Left colon (tissue), 2 donors: ENCODE data around the gene PNCK. TPM values are rescaled to one million over a fixed set of nuclear protein-coding genes. Genes with fewer than 3 reads are reported as not detected.
"Not testable (repeated sequence)": the region's sequence is repeated elsewhere in the genome, so short reads cannot be mapped to it uniquely, and the experiment has no call there.

ENCODE experiments used
- ATAC-seq: fragments of 200-7000 bp; cut with Tn5 transposase; one replicate; pipeline ENCODE4 v1.9.1; 2020; ENCODE audit warnings: mild to moderate bottlenecking, moderate library complexity
- DNase-seq, 2 donors: peaks; one replicate each; pipeline ENCODE4 v3.0.0-alpha.2; 2020
- intact Hi-C, 2 donors: fragments of 100-400 bp; cut with DNase I in 1 of 2; cut with micrococcal nuclease in 1 of 2; formaldehyde crosslinking; loops; one replicate each; pipeline versions ENCODE4 v1.11.2 to v1.14.0; 2022; cut with DNase I, micrococcal nuclease
- long read RNA-seq: library from polyadenylated mRNA; unstranded; transcript quantifications from one replicate; pipeline ENCODE4 v2.0.0, GENCODE V29; 2021
- total RNA-seq, 2 donors: library from RNA; stranded (reverse); fragmentation: NEBNext Ultra II Directional; extraction: Animal tissue kit (Norgen Biotek cat#: 25700); gene quantifications; one replicate each; pipeline ENCODE4 v1.2.1, GENCODE V29; 2021
- donor health status: DM: no; HTN: no; CAD: no.
- donor health status: DM: yes; HTN: yes; CAD: no.

PNCK gene
- 10 to 100 TPM in 1 of 2 donors, 1 to 10 TPM in 1; 1.1 to 14.2 TPM for total RNA-seq
- long read RNA-seq: 0 reads

- no peak for ATAC-seq
- no peak for DNase-seq
- intact Hi-C loops: no loop called here
Observed at GRCh38 chrX:153673428-153674218, at the start of gene PNCK. PNCK (minus strand) TSS chrX:153673813; CDS start chrX:153673076, 737 bp downstream.

- DNase-seq (no peak), ATAC-seq (no peak)
- intact Hi-C loops: no loop called here
Observed at GRCh38 chrX:153722704-153723350, 49.2 kb upstream of the PNCK start.

DNA sequence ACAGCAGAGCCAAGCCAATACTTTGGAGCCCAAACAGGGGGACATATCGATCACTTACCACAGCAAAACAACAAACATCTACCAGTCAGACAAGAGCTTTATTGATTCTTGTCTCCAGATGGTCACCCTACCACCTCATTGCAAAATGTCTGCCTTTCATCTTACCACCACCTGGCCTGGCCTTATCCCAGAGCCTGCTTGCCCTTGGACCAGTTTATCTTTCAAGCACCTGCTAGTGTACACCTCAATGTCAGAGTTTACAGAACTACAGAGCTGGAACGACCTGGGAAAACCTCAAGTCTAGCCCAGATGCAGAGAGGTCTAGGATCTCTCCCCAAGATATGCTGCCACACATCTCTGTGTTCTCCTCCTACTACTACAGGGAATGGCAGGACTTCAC is 46.1 kb upstream of the PNCK start:
- no peak for DNase-seq
- intact Hi-C loops: no loop called here

DNA sequence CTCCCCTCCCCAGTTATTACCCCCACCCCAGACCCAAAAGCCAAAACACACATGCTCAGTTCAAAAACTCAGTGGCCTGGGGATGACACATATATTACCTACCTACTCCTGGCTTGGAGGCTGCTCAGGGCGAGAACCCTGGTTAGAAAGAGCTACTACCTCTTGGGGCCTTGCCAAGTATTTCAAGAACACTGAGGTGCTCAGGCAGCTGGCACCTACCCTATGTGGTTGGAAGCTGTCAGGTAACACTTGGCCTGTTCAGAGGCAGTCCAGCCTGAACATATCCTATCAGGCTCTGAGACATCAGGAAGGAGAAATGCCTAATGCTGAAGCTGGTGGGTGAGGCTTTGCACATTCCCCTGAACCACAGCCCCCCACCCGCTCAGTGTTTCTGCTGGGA is 45.6 kb upstream of the PNCK start:
- DNase-seq (no peak), ATAC-seq (no peak)
- intact Hi-C loops: no loop called here

More for the DNA sequence above, 46.1 kb upstream of the PNCK start:
- no peak for ATAC-seq

GRCh38 chrX:153717445-153717844 is 43.8 kb upstream of the PNCK start:
- intact Hi-C loops: no loop called here
- DNase-seq (no peak), ATAC-seq (no peak)

DNA sequence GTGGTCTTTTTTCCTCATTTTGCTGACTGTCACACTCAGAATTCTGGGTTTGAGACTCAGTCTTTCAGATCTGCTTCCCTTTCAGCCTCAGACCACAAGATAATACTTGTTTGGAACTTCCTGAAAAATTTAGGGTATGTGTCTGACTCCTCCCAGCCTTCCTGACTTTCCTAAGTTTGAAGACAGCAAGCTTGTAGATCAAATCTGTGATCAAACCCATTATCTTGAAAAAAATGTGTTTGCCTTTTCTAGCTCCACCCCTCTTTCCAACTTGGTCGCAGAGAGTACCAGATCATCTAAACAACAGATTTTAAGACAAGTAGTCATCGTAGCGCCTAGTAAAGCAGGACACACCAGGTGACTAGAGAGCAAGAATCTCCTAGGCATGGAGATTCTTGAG is 40.6 kb upstream of the PNCK start:
- DNase-seq (no peak), ATAC-seq (no peak)
- intact Hi-C loops: no loop called here

- no peak for ATAC-seq
- DNase-seq: no peak
- intact Hi-C loops: no loop called here
Observed at GRCh38 chrX:153709726-153710674, 36.4 kb upstream of the PNCK start.

- intact Hi-C loops: no loop called here
- peak; percentile 93 for ATAC-seq
- peak; percentile 72 to 79 for DNase-seq
Observed at GRCh38 chrX:153708415-153708814, 34.8 kb upstream of the PNCK start.

DNA sequence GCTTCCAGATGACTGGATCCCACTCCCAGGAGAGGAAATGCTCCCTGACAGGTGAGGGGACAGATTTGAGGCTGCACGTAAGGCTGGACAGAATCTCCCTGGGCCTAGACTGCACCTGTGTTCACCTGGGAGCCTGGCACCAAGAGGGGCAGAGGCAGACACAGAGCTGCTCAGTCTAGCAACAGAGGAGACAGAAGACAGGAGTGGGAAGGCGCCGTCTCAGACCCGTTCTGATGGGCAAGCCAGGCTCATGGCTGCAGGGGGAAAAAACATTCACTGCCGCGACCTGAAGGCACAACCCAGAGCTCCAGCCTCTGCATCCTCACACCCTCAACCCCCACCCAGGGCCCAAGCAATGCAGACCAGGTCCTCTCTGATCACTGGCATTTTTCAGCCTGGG is 33.8 kb upstream of the PNCK start:
- intact Hi-C loops: no loop called here

DNA sequence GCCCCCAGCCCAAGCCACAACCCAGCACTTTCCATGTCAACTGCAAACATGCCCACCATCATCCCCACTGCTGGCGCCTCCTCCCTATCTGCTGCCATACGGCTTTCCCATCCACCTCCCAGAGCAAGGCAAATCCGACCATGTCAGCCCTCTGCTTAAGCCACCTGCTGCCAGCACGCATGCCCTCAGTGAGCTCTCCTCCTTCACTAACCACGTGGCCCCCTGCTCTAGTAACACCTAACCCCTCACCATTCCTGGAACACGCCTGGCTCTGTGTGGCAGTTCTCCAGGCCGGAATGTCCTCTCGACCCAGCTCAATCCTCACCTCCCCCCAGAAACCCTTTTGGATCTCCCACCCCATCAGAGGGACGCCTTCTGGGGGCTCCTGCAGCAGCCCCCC is 33.2 kb upstream of the PNCK start:
- DNase-seq (no peak), ATAC-seq (no peak)
- intact Hi-C loops: no loop called here

More for the DNA sequence above, 33.8 kb upstream of the PNCK start:
- DNase-seq (no peak), ATAC-seq (no peak)

DNA sequence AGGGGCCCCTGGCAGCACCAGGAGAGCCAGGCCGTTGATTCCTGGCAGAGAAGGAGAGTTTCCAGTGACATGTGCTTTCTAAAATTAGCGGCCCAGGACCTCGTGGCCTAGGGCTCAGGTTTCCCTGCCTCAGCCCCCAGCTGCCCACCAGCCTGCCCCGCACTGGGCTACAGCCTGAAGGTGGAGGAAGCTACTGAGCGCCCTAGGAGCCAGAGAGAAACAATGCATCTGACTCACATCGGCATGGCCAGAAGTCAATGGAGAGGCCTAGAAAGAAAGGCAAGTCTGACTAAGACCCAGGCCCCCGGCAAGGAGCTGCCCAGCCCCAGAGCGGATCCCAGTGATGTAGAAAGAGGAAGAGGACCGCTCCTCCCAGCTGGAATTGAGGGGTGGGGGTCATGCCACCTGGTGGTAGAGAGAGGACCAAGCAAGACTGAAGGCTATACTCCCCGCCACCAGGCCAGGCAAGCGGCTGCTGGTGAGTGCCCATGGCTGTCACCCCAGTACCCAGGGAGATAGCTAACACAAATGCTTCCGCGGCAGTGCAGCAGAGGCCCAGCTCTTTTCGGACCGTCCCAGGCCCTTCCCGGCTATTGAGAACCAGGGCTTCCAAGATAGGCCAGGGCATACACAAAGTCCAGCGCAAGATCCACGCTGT is 31.9 kb upstream of the PNCK start:
- not testable (repeated sequence) for ATAC-seq

GRCh38 chrX:153704631-153705402 is 31.2 kb upstream of the PNCK start:
- intact Hi-C loops, DNase-seq, ATAC-seq: not testable (repeated sequence)

More for the DNA sequence above, 31.9 kb upstream of the PNCK start:
- DNase-seq, intact Hi-C loops: not testable (repeated sequence)

GRCh38 chrX:153704021-153704526 is 30.5 kb upstream of the PNCK start:
- intact Hi-C loops: no loop called here
- no peak for DNase-seq
- ATAC-seq: no peak

DNA sequence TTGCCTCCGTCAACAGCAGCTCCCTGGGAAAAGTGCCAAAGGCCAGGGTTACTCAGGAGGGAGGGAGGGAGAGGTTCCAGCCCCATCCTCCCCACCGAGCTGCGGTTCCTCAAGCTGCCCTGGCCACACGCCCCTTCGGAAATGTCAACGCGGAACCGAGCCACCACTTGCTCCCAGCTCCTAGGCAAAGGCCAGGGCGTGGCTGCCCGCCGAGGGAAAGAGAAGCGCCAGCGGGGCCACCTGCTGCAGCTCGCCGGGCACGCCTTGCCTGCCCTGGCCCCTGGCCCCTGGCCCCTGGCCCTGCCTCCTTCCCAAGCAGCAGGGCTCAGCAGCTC is 29.4 kb upstream of the PNCK start:
- intact Hi-C loops: no loop called here
- ATAC-seq (peak; percentile 58), DNase-seq (peak; percentile 81 to 85)

- no peak for DNase-seq
- intact Hi-C loops: no loop called here
- no peak for ATAC-seq
Observed at GRCh38 chrX:153702336-153703035, 28.9 kb upstream of the PNCK start.

DNA sequence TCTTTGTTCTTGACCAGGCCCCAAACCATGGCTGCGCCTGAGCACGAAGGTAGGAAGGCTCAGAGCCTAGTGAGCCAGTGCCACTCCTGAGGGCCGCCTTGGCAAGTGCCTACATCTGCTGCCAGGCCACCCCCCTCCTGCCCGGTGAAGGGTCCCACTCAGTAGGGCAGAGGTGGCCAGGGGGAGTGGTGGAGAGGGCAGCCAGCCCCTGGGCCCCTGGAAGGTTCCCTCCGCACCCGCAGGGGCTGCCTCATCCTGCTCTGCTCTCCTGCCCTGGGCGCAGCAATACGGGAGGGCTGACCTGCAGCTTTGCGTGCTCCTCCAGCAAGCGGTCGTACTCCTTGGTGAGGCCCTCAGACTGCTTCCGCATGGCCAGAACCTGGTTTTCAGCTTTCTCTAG is 28.1 kb upstream of the PNCK start:
- intact Hi-C loops: no loop called here
- DNase-seq: no peak

GRCh38 chrX:153700967-153701366 is 27.4 kb upstream of the PNCK start:
- ATAC-seq: no peak
- intact Hi-C loops: no loop called here
- DNase-seq: no peak

More for the DNA sequence above, 28.1 kb upstream of the PNCK start:
- ATAC-seq: no peak
